ENCODE measurements around the gene IFT27.

The IFT27 gene

GRCh38 chr22:36775964-36776669 lies at the start of gene IFT27:
Gene IFT27, minus strand, starts transcription at chr22:36776119. Its CDS starts 412 bp downstream, at chr22:36775707.
- DNase-seq (ENCODE audit: low read depth): peak; percentile 100
- TF ChIP-seq CTCF (IDR thresholded peaks at IDR 0.05; ENCODE audit: low read length, missing control alignments): no peak
- peak within 1 kb of the TSS; percentile 71 for H3K4me3 ChIP-seq (replicated peaks; ENCODE audit: low read depth, low read length)

- no peak overlapping the region for H3K4me3 ChIP-seq (replicated peaks; ENCODE audit: low read depth, low read length)
- DNase-seq (ENCODE audit: low read depth): no peak
- no peak for TF ChIP-seq CTCF (IDR thresholded peaks at IDR 0.05; ENCODE audit: low read length, missing control alignments)
These were observed 48.7 kb upstream of the IFT27 start for GRCh38 chr22:36824655-36825054.

GRCh38 chr22:36823186-36823839 lies 47.4 kb upstream of the IFT27 start:
- no peak for TF ChIP-seq CTCF (IDR thresholded peaks at IDR 0.05; ENCODE audit: low read length, missing control alignments)
- no peak overlapping the region for H3K4me3 ChIP-seq (replicated peaks; ENCODE audit: low read depth, low read length)
- peak; percentile 8 for DNase-seq (ENCODE audit: low read depth)

GRCh38 chr22:36822581-36822980 lies 46.7 kb upstream of the IFT27 start:
- no peak overlapping the region for H3K4me3 ChIP-seq (replicated peaks; ENCODE audit: low read depth, low read length)
- no peak for DNase-seq (ENCODE audit: low read depth)
- TF ChIP-seq CTCF (IDR thresholded peaks at IDR 0.05; ENCODE audit: low read length, missing control alignments): no peak

GRCh38 chr22:36819112-36819511 lies 43.2 kb upstream of the IFT27 start:
- DNase-seq (ENCODE audit: low read depth): no peak
- TF ChIP-seq CTCF (IDR thresholded peaks at IDR 0.05; ENCODE audit: low read length, missing control alignments): no peak

GRCh38 chr22:36818010-36818642 lies 42.2 kb upstream of the IFT27 start:
- no peak for DNase-seq (ENCODE audit: low read depth)
- TF ChIP-seq CTCF (IDR thresholded peaks at IDR 0.05; ENCODE audit: low read length, missing control alignments): no peak
- H3K4me3 ChIP-seq (replicated peaks; ENCODE audit: low read depth, low read length): no peak overlapping the region

More at GRCh38 chr22:36819112-36819511, 43.2 kb upstream of the IFT27 start:
- no peak overlapping the region for H3K4me3 ChIP-seq (replicated peaks; ENCODE audit: low read depth, low read length)

Measured in fibroblast of pulmonary artery (primary cell).